ENCODE data around the gene CXXC4. TPM values are rescaled to one million over a fixed set of nuclear protein-coding genes. Genes with fewer than 3 reads are reported as not detected.

The CXXC4 gene
- polyA plus RNA-seq, 3 donors: 0.18 to 0.92 (median 0.34) TPM

GRCh38 chr4:104490770-104491480 is 3.8 kb downstream of the CXXC4 start:
- 0 to 1% (median 1%) methylated on average over 27 to 42 of the region's 55 CpGs for WGBS, 3 donors
- H3K27ac ChIP-seq (ENCODE audit: low read depth, low read length): no peak overlapping the region

DNA sequence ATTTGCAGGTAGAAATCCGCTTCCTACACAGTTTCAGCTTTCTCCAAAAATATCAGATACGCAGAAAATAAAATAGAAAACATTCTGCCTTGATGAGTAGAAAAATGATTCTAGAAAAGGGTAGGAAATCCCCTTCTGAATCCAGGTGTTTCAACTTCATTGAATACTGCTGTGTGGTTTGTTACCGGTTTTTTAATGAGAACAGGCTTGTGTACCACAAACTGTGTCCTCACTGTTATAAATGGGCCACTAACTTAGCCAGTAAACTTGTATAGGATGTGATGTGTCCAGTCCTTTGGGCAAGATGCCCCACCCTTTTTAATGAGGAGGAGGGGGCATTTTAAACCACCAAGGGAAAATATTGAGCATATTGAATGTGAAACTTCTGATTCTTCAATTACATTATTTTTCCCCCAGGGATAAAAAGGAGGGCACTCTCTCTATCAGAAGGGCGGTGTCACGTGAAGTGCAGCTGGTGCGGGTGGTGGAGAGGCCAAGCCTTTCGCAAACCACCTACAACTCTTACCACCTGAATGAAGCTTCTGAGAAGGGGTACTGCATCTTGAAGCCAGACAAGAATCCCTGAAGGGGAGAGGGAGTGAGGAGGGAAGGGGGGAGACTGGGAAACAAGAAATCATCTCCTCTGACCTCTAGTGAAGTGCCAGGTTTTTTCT is 4.5 kb downstream of the CXXC4 start:
- WGBS, 3 donors: 34 to 47% (median 47%) methylated on average over 7 of the region's 7 CpGs
- H3K27ac ChIP-seq (ENCODE audit: low read depth, low read length): no peak overlapping the region

- no peak overlapping the region for H3K27ac ChIP-seq (ENCODE audit: low read depth, low read length)
Measured at GRCh38 chr4:104489731-104490095, 5.0 kb downstream of the CXXC4 start.

DNA sequence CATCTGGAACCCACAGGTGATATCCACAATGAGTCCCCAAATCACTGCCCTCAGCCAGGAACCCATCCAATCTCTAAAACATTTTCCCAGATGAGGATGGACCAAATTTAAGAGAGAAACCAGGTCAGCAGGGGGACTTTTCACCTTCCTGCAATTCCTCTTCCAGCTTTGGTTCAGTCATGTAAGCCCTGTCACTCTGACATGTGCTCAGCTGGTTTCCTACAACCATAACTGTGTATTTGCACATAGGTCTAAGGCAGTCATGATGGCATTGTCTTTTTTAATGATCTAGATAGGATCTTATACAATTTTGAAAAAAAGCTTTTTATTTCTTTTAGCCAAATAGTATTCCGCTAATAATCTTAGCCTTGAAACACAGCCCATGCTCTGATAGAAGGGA is 6.5 kb downstream of the CXXC4 start:
- WGBS, 3 donors: 48 to 99% (median 92%) methylated on average over 1 of the region's 1 CpG
- no peak overlapping the region for H3K27ac ChIP-seq (ENCODE audit: low read depth, low read length)

- 43 to 82% (median 76%) methylated on average over 2 of the region's 2 CpGs for WGBS, 3 donors
- no peak overlapping the region for H3K27ac ChIP-seq (ENCODE audit: low read depth, low read length)
Measured at GRCh38 chr4:104486716-104487504, 7.8 kb downstream of the CXXC4 start.

- 33 to 75% (median 60%) methylated on average over 4 of the region's 4 CpGs for WGBS, 3 donors
- no peak overlapping the region for H3K27ac ChIP-seq (ENCODE audit: low read depth, low read length)
Measured at GRCh38 chr4:104475652-104476051, 19.0 kb downstream of the CXXC4 start.

- no peak overlapping the region for H3K27ac ChIP-seq (ENCODE audit: low read depth, low read length)
- WGBS, 3 donors: 86 to 88% (median 87%) methylated on average over 1 of the region's 1 CpG
Measured at GRCh38 chr4:104472766-104473165, 21.9 kb downstream of the CXXC4 start.

- no peak overlapping the region for H3K27ac ChIP-seq (ENCODE audit: low read depth, low read length)
- WGBS, 3 donors: 55 to 86% (median 84%) methylated on average over 1 of the region's 1 CpG
Measured at GRCh38 chr4:104470770-104471169, 23.9 kb downstream of the CXXC4 start.

- no peak overlapping the region for H3K27ac ChIP-seq (ENCODE audit: low read depth, low read length)
Measured at GRCh38 chr4:104469794-104470193, 24.9 kb downstream of the CXXC4 start.

- no peak overlapping the region for H3K27ac ChIP-seq (ENCODE audit: low read depth, low read length)
- WGBS, 3 donors: 93 to 95% (median 93%) methylated on average over 5 of the region's 5 CpGs
Measured at GRCh38 chr4:104465619-104466018, 29.1 kb downstream of the CXXC4 start.

- H3K27ac ChIP-seq (ENCODE audit: low read depth, low read length): no peak overlapping the region
- WGBS, 3 donors: 57 to 63% (median 61%) methylated on average over 1 of the region's 1 CpG
Measured at GRCh38 chr4:104465201-104465600, 29.5 kb downstream of the CXXC4 start.

DNA sequence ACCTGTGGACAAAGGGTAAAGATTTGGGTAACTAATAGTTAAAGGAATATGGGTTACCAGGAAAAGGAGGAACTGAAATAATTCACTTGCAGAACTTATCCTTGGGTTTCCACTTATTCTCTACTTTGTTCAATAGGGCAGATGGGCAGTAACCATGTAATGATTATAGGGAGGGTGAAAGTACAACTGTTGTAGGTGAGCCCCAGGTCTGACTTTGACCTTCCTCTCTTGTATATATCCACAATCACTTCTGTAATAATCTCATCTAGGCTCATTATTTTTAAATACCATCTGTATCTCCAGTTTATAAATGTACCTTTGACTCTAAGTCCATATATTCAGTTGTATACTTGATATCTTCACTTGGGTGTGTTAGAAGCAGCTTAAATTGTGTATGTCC is 32.1 kb downstream of the CXXC4 start:
- no peak overlapping the region for H3K27ac ChIP-seq (ENCODE audit: low read depth, low read length)

- WGBS, 3 donors: 39 to 69% (median 69%) methylated on average over 2 of the region's 2 CpGs
- H3K27ac ChIP-seq (ENCODE audit: low read depth, low read length): no peak overlapping the region
Measured at GRCh38 chr4:104457308-104457981, 37.2 kb downstream of the CXXC4 start.

DNA sequence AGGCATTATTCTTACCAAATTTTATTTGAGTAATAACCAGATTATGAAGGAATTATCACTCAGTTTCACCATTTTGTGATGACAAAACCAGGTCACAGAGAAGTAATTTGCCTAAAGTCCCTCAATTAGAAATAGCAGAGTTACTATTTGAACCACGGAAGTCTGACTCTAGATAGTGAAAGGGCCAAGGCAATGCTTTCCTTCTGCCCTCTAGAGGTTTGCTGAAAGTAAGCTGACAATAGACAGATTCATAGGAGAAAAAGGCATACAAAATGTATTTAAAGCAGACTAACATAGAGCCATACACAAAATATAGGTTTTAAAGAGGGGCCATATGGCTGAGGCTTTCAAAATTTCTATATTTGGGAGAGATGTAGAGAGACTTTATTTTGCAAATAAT is 43.1 kb downstream of the CXXC4 start:
- no peak overlapping the region for H3K27ac ChIP-seq (ENCODE audit: low read depth, low read length)
- WGBS, 3 donors: 21 to 34% (median 29%) methylated on average over 1 of the region's 1 CpG

GRCh38 chr4:104449537-104449936 is 45.2 kb downstream of the CXXC4 start:
- no peak overlapping the region for H3K27ac ChIP-seq (ENCODE audit: low read depth, low read length)
- 79 to 87% (median 87%) methylated on average over 3 of the region's 3 CpGs for WGBS, 3 donors

DNA sequence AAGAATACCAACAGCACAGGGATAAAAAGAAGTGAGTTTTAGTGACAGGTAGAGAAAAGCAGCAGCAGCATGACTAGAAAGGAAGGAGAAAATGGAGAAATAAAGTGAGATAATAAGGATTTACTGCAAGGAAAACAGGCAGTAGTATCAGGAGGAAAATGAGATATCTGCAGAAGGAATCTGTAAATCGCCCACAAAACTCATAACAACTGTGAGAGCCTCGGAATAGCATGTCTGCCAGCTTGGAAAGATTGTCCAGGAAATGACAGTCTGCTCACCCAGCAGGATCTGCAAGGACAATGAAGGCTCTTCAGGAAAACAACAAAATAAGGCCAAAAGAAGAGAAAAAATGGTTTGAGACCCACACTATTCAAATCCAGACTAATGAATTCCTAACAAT is 47.4 kb downstream of the CXXC4 start:
- WGBS, 3 donors: 47 to 68% (median 53%) methylated on average over 2 of the region's 2 CpGs
- no peak overlapping the region for H3K27ac ChIP-seq (ENCODE audit: low read depth, low read length)

DNA sequence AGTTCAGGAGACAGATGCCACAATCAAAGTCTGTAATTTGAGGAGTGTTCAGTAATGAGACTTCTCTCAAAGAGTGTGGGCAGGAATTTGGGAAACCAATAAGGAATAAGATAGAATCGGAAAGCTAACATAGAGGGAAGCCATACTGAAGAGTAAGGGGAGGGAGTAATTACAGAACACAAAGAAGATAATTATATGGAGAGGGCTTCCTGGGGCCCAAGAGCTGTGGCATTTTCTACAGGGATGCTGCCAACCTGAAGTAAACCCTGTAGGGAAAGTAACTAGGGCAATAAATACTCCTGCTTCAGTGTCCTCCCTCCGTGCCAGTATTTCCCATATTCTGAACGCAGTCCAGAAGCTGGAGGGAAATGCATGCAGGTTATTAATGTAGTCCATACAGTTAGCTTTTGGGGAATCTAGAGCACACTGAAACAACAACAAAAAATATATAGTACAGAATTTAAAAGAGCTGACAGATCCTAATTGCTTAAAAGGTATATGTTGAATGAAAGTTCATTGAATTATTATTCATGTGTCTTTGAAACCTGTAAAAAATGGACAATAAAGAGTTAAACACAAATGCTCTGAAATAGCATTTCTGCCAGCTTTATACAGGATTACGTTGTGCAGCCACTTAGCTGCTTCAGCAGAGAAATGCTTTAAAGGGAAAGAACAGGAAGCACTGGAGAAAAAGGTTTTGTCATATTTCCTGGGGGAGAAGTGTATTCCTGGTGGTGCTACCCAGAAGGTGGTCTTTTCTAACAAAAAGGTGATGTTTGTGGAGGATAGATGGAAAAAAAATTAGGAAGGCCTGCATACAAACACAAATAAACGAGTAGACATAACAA is 48.0 kb downstream of the CXXC4 start:
- 45 to 51% (median 46%) methylated on average over 5 of the region's 5 CpGs for WGBS, 3 donors
- H3K27ac ChIP-seq (ENCODE audit: low read depth, low read length): no peak overlapping the region

- no peak overlapping the region for H3K27ac ChIP-seq (ENCODE audit: low read depth, low read length)
- whole genome bisulfite sequencing, 3 donors: 65 to 83% (median 79%) methylated on average over 2 of the region's 2 CpGs
Measured at GRCh38 chr4:104444685-104445084, 50.0 kb downstream of the CXXC4 start.

Measured in adipose tissue (tissue), 3 donors.